Activated CD4-positive, alpha-beta T cell treated with anti-CD3 and anti-CD28 coated beads, Interleukin-2, amount 10 ng/mL, durations not matched to agents 24 days and 14 days (primary cell): ENCODE measurements around the gene STRIP2. TPM values are rescaled to one million over a fixed set of nuclear protein-coding genes. Genes with fewer than 3 reads are reported as not detected.
"Not testable (repeated sequence)": the region's sequence is repeated elsewhere in the genome, so short reads cannot be mapped to it uniquely, and the experiment has no call there.

ENCODE experiments used
- DNase-seq: peaks from one replicate; pipeline ENCODE4 v3.0.0; 2022
- H3K27ac Mint-ChIP-seq: one replicate; pipeline ENCODE4 v1.8.0; 2022; ENCODE audit warnings: mild to moderate bottlenecking, mixed read lengths
- H3K27me3 Mint-ChIP-seq: one replicate; pipeline ENCODE4 v1.8.0; 2022; ENCODE audit warnings: mixed read lengths
- H3K36me3 Mint-ChIP-seq: one replicate; pipeline ENCODE4 v1.8.0; 2022; ENCODE audit warnings: low read depth, mild to moderate bottlenecking, mixed read lengths
- H3K4me1 Mint-ChIP-seq: one replicate; pipeline ENCODE4 v1.8.0; 2021; ENCODE audit warnings: mixed read lengths
- H3K4me3 Mint-ChIP-seq: one replicate; pipeline ENCODE4 v1.8.0; 2022; ENCODE audit warnings: mild to moderate bottlenecking, moderate library complexity, mixed read lengths
- H3K9me3 Mint-ChIP-seq: one replicate; pipeline ENCODE4 v1.8.0; 2021; ENCODE audit warnings: mixed read lengths
- intact Hi-C: fragments of 100-400 bp; cut with micrococcal nuclease; formaldehyde crosslinking; loops from one replicate; pipeline ENCODE4 v1.15.1; 2023
- total RNA-seq: library from RNA; stranded (reverse); gene quantifications from 2 replicates; pipeline ENCODE4 v1.2.3, GENCODE V29; 2022

STRIP2 gene
- total RNA-seq, 1 donor from 2014 or later, result 86.6 TPM

DNA sequence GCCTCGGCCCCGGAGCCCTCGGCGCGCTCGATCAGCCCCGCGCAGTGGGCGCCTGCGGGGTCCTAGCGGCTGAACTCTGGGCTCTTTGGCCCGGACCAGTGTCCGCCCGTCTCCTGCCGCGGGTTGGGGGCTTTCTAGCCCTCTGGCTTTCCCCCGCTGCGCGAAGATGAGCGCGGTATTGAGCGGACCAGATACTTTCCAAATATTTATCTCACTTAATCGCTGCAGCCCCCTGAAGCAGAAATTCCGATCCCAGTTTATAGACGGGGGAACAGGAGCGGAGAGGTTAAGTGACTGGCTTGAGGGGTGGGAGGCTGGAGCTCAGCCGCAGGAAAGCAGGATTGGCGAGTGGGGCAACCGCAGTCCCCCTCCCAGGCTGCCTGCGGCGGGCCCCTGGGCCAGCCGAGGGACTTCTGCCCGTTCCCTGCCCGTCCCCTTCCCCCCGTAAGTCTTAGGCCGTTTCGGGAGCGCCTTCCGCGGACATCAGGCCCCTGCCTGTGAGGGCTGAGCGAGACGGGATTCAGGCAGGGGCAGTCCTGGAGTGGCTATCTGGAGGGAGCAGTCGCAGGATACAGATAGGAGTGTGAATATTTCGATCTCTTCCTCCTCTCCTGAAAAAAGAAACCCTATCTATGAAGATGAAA is 565 bp downstream of the STRIP2 start:
- H3K36me3 Mint-ChIP-seq, result peaks cover 30% of the 10 kb centered on the region
- peaks cover 6% of the 10 kb centered on the region for H3K27me3 Mint-ChIP-seq
- no peaks in the 10 kb centered on the region for H3K9me3 Mint-ChIP-seq
- peaks cover 36% of the 10 kb centered on the region for H3K4me1 Mint-ChIP-seq
- peak overlapping the region; percentile 85 for H3K27ac Mint-ChIP-seq
- intact Hi-C loops, result loop anchor here (1.0 to 10.0 kb wide), 4 partner anchors 29 to 1580 kb away; no protein-coding TSS in a partner anchor
- H3K4me3 Mint-ChIP-seq, result peak overlapping the region; percentile 92
- DNase-seq, result peak; percentile 75

DNA sequence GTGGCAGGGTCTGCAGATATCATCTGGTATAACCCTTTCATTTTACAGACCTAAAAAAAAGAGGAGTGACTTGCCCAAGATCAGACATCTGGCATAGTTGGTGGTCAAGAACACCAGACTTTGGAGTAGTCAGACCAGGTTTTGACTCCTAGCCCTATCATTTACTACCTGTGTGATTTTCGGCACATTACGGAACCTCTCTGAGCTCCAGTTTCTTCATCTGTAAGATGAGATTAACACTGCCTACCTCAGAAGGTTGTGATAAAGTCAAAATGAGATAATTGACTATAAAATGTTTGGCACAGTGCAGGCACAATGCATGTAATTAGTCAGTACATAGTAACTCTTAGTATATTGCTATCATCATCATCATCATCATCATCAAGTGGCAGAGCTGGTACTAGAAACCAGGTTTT is 1.2 kb downstream of the STRIP2 start:
- peaks cover 6% of the 10 kb centered on the region for H3K27me3 Mint-ChIP-seq
- H3K27ac Mint-ChIP-seq, result peak overlapping the region; percentile 85
- H3K36me3 Mint-ChIP-seq, result peaks cover 36% of the 10 kb centered on the region
- intact Hi-C loops, result loop anchor here (1.0 to 10.0 kb wide), 2 partner anchors 211 to 1581 kb away; no protein-coding TSS in a partner anchor
- H3K4me1 Mint-ChIP-seq, result peaks cover 43% of the 10 kb centered on the region
- peak overlapping the region; percentile 92 for H3K4me3 Mint-ChIP-seq
- no peaks in the 10 kb centered on the region for H3K9me3 Mint-ChIP-seq
- peak; percentile 59 for DNase-seq

DNA sequence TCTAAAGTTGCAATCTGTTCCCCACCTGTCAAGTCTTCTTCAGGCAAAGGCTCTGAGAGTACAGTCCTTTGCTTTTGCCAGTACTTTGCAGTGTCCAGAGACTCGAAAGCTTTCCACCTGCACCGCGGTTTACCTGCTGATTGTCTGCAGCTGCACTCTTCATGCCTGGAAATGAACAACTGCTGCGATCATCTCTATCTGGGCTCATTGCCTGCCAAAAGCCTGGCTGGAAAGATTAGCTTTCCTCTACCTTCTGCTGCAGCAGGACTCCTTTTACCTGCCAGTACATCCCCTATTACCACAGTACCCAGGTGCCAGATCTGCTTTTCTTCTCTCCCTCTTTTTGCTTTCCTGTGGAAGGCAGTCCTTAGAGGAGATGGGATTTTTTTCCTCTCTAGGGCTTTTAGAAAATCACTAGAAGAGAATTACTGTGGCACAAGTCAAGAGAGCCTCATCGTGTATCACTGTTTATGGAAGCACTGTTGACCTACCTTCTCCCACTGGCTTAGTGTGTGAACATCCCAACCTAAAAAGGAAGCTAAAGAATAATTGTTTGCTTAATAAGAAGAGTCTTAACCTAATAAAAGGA is 2.2 kb downstream of the STRIP2 start:
- DNase-seq, result peak; percentile 65
- no peaks in the 10 kb centered on the region for H3K9me3 Mint-ChIP-seq

DNA sequence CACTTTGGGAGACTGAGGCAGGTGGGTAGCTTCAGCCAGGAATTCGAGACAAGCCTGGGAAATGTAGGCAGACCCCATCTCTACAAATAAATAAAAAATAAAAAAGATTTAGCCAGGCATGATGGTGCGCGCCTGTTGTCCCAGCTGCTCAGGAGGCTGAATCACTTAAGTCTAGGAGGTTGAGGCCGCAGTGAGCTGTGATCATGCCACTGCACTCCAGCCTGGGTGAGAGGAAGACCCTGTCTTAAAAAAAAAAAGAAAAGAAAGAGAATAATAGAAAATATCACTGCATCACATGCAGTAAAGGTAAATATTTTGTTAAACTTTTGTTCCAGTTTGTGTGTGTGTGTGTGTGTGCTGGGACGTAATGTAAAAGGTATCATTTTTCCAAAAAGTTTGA is 3.0 kb downstream of the STRIP2 start:
- no peak for DNase-seq
- no peak overlapping the region for H3K27ac Mint-ChIP-seq
- peaks cover 46% of the 10 kb centered on the region for H3K4me1 Mint-ChIP-seq
- H3K4me3 Mint-ChIP-seq, result peak overlapping the region; percentile 72
- H3K36me3 Mint-ChIP-seq, result peaks cover 49% of the 10 kb centered on the region
- H3K27me3 Mint-ChIP-seq, result peaks cover 6% of the 10 kb centered on the region
- intact Hi-C loops, result loop anchor here (10.0 kb wide), 1 partner anchor 1582 kb away; no protein-coding TSS in a partner anchor
- no peaks in the 10 kb centered on the region for H3K9me3 Mint-ChIP-seq

More for the DNA sequence above, 2.2 kb downstream of the STRIP2 start:
- intact Hi-C loops, result loop anchor here (10.0 kb wide), 1 partner anchor 1582 kb away; no protein-coding TSS in a partner anchor
- Mint-ChIP-seq H3K36me3 (peaks cover 45% of the 10 kb centered on the region), H3K27me3 (peaks cover 6% of the 10 kb centered on the region), H3K4me1 (peaks cover 46% of the 10 kb centered on the region), H3K27ac (peak overlapping the region; percentile 78), H3K4me3 (peak overlapping the region; percentile 92)

DNA sequence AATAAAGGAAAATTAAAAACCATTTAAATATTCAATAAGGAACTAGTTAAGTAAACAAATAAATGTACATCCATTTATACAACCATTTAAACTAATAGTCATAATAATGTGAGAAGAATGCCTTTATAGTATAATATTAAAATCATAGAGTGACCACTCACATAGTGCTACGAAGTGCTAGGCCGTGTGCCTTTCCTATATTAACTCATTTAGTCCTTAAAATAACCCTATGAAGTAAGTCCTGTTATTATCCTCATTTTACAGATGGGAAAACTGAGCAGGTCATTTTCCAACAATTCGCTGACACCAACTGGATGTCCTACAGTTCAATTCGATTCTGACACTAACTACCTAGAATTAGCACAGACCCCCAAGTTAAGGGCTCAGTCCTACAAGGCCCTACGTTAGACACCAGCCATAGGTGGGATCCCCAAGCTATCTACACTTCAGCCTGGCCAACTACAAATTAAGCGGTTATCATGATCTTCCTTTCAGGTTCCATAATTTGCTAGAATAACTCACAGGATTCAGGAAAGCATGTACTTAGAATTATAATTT is 4.1 kb downstream of the STRIP2 start:
- Mint-ChIP-seq H3K4me3 (peak overlapping the region; percentile 73), H3K4me1 (peaks cover 40% of the 10 kb centered on the region), H3K36me3 (peaks cover 56% of the 10 kb centered on the region), H3K27me3 (no peaks in the 10 kb centered on the region), H3K27ac (peak overlapping the region; percentile 91), H3K9me3 (no peaks in the 10 kb centered on the region)
- intact Hi-C loops, result loop anchor here (2.0 to 10.0 kb wide), 7 partner anchors 34 to 1584 kb away; partner anchors contain the start of gene UBE2H
- DNase-seq, result no peak

DNA sequence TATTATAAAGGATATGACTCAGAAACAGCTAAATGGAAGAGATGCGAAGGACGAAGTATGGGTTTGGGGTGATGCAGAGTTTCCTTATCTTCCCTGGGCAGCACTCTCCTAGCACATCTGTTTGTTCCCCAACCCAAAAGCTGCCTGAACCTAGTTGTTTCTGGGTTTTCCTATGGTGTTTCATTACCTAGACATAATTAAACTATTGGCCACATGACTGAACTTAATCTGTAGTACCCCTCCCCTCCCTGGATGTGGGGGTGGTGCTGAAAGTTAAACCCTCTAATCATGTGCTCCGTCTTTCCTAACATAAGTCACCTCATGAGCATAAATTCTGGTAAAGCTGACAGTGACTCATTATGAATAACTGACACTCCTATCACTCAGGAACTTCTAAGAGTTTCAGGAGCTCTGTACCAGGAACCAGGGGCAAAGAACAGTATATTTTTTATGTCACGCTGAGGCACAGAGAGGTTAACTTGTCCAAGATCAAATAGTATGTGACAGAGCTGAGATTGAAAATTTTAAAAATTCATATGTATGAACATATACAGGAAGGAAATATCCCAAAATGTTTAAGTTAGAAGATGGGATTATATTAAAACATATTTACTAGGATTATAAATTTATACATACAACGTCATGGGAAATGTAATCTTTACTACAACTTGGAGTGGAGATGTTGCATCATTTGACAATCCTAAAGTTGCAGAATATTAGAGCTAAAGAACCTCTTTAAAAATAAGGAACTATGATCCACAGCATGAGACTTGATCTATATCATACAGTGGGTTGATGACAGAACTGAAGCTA is 4.8 kb downstream of the STRIP2 start:
- Mint-ChIP-seq H3K27ac (peak overlapping the region; percentile 91), H3K4me3 (peak overlapping the region; percentile 73), H3K9me3 (no peaks in the 10 kb centered on the region), H3K36me3 (peaks cover 63% of the 10 kb centered on the region), H3K4me1 (peaks cover 40% of the 10 kb centered on the region), H3K27me3 (no peaks in the 10 kb centered on the region)
- intact Hi-C loops, result loop anchor here (1.0 to 10.0 kb wide), 8 partner anchors 34 to 1584 kb away; partner anchors contain the start of gene UBE2H
- peak; percentile 77 for DNase-seq

DNA sequence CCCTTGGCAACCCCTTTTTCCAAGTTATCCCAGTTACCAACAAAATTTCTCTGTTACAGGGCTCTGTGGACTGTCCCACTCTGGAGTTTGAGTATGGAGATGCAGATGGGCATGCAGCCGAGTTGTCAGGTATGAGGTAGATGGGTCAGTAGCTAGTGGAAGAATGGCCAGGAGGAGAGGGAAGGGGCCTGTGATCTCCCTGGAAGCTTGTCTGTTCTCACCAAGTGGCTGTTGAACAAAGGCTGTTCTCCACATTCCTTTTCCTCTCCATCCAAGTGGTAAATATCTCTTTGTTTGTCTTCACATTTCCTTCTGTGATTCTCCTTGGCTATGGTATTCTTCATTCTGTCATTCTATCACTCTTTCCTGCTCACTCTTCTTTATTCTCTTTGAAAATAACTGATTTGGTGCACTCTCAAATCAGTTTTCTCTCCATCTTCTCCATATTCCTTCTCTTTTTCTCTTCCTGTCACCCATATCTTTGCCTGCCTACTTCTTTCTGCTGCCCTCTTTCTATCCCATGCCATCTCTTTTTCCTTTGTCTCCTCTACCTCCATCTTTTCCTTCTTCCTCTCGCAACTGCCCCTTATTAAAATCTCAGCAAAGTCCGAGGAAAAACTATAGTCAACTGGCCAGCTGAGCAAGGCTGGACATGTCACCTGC is 5.9 kb downstream of the STRIP2 start:
- H3K27ac Mint-ChIP-seq, result peak overlapping the region; percentile 73
- H3K4me3 Mint-ChIP-seq, result peak overlapping the region; percentile 22
- H3K4me1 Mint-ChIP-seq, result peaks cover 43% of the 10 kb centered on the region
- intact Hi-C loops, result loop anchor here (1.0 to 10.0 kb wide), 8 partner anchors 33 to 1585 kb away; partner anchors contain the start of gene UBE2H
- H3K9me3 Mint-ChIP-seq, result peaks cover 7% of the 10 kb centered on the region
- H3K36me3 Mint-ChIP-seq, result peaks cover 70% of the 10 kb centered on the region
- H3K27me3 Mint-ChIP-seq, result no peaks in the 10 kb centered on the region
- no peak for DNase-seq

DNA sequence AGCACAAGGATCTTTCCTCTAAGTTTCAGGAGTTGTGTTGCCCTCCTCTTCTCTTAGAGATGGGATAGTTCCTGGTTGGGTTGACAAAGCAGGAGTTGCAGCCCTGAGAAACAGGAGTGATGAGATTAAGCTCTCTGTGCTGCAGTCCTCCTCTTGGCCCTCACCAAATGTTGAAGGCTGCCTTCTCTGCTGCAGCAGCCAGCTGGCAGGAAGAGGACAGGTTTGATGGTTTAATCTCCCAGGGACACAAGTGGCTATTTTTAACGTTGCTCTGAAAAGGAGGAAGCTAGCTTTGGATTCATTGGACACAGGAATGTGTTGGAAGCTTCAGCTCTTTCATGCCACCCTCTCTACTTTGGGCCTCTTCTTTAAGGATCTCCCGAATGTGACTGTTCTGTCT is 9.4 kb downstream of the STRIP2 start:
- H3K4me3 Mint-ChIP-seq, result no peak overlapping the region
- peaks cover 84% of the 10 kb centered on the region for H3K36me3 Mint-ChIP-seq
- peaks cover 28% of the 10 kb centered on the region for H3K4me1 Mint-ChIP-seq
- H3K9me3 Mint-ChIP-seq, result peaks cover 16% of the 10 kb centered on the region
- H3K27me3 Mint-ChIP-seq, result no peaks in the 10 kb centered on the region
- no peak for DNase-seq
- peak overlapping the region; percentile 38 for H3K27ac Mint-ChIP-seq
- intact Hi-C loops, result no loop called here

DNA sequence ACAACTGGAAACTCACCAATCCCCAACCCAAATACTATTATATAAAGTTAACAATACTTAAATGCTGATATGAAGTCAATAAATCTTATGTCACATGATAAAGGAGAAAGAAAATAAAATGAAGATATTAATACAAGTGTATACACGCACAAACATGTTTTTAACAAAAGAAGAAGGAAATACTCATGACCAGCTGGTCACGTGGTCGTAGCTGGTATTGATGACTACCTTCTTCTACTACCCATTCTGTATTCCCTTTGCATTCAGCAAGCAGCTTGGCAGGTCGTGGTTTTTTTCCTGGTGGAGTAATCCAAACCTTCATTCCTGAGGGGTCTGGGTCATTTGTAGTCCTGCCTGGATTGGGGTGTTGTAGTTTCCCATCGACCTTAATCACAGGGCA is 10.5 kb downstream of the STRIP2 start:
- H3K4me3 Mint-ChIP-seq, H3K27ac Mint-ChIP-seq, H3K27me3 Mint-ChIP-seq, intact Hi-C loops, DNase-seq: not testable (repeated sequence)
- Mint-ChIP-seq H3K9me3 (peaks cover 16% of the 10 kb centered on the region), H3K4me1 (peaks cover 24% of the 10 kb centered on the region), H3K36me3 (peaks cover 88% of the 10 kb centered on the region)

DNA sequence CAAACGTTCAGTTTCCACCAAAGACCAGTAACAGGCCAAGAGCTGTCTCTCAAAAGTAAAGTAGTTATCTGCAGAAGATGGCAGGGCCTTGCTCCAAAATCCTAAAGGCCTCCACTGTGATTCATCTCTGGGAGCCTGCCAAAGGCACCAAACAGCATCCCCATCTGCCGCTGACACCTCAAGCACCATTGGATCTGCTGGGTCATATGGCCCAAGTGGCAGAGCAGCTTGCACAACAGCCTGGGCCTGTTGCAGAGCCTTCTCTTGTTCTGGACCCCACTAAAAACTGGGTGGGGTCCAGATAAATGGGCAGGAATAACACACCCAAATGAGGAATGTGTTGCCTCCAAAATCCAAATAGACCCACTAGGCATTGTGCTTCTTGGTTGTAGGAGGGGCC is 12.7 kb downstream of the STRIP2 start:
- DNase-seq, intact Hi-C loops, H3K27ac Mint-ChIP-seq, H3K27me3 Mint-ChIP-seq, H3K4me3 Mint-ChIP-seq: not testable (repeated sequence)
- H3K9me3 Mint-ChIP-seq, result peaks cover 16% of the 10 kb centered on the region
- H3K4me1 Mint-ChIP-seq, result peaks cover 21% of the 10 kb centered on the region
- peaks cover 85% of the 10 kb centered on the region for H3K36me3 Mint-ChIP-seq

DNA sequence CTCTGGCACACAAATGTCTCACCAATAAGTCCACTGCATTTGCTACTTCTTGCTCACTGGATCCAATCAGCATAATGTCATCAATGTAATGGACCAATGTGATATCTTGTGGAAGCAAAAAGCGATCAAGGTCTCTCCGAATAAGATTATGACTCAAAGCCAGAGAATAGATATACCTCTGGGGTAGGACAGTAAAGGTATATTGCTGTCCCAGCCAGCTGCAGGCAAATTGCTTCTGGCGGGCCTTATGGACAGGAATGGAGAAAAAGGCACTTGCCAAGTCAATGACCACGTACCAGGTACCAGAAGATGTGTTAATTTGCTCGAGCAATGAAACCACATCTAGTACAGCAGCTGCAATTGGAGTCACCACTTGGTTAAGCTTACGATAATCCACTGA is 13.2 kb downstream of the STRIP2 start:
- H3K27ac Mint-ChIP-seq, intact Hi-C loops, H3K4me3 Mint-ChIP-seq, DNase-seq, H3K27me3 Mint-ChIP-seq: not testable (repeated sequence)
- Mint-ChIP-seq H3K36me3 (peaks cover 89% of the 10 kb centered on the region), H3K9me3 (peaks cover 16% of the 10 kb centered on the region), H3K4me1 (peaks cover 22% of the 10 kb centered on the region)

DNA sequence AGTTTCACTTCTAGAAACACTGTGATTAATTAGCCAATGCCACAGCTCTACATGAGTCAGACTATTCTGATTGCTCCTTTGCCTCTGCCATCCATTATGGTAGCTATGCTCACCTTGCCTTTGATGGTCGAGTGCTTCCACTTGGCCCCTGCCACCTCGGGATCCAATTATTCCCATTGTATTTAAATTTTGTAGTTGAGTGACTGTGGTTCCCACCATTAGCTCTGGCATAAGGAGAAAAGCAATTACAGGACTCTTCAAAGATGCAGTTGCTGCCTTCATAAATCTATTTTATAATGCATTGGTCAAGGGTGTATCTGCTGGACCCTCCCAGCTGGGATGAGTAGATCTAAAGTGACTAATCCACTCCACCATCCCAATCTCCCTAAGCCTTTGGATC is 14.4 kb downstream of the STRIP2 start:
- intact Hi-C loops, DNase-seq, H3K27me3 Mint-ChIP-seq, H3K27ac Mint-ChIP-seq, H3K4me3 Mint-ChIP-seq: not testable (repeated sequence)
- peaks cover 16% of the 10 kb centered on the region for H3K9me3 Mint-ChIP-seq
- H3K4me1 Mint-ChIP-seq, result peaks cover 18% of the 10 kb centered on the region
- peaks cover 91% of the 10 kb centered on the region for H3K36me3 Mint-ChIP-seq

DNA sequence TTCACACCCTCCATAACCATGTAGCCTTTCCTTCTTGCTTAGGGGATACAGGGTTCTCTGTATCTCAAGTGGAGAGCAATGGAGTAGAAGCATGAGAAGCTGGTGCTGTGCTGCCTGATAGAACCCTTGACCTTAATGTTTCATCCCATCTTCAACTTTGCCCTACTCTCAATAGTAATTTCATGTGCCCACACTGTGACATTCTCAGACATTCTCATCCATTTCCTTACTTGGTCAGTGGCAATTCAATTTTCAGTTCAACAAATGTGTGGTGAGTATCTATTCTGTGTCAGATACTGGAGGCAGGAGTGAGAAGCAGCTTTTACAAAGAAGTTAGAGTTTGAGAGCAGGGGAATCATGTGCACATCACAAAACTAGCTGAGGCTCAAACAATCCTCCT is 16.1 kb downstream of the STRIP2 start:
- Mint-ChIP-seq H3K9me3 (peaks cover 7% of the 10 kb centered on the region), H3K27me3 (no peaks in the 10 kb centered on the region), H3K4me1 (peaks cover 15% of the 10 kb centered on the region), H3K4me3 (no peak overlapping the region), H3K36me3 (peaks cover 90% of the 10 kb centered on the region), H3K27ac (peak overlapping the region; percentile 27)
- intact Hi-C loops, result no loop called here
- no peak for DNase-seq
